HG02885 (cell line): ENCODE measurements around the gene OSM.
A peak's percentile ranks its signal among the peaks of the same experiment; 100 is the strongest.

Source experiments
- ATAC-seq: cut with Tn5 transposase; IDR thresholded peaks from one replicate; pipeline ENCODE4 v1.9.1; 2021; ENCODE audit warnings: mild to moderate bottlenecking; ENCODE audit not compliant: unreplicated experiment, poor library complexity

The OSM gene

DNA sequence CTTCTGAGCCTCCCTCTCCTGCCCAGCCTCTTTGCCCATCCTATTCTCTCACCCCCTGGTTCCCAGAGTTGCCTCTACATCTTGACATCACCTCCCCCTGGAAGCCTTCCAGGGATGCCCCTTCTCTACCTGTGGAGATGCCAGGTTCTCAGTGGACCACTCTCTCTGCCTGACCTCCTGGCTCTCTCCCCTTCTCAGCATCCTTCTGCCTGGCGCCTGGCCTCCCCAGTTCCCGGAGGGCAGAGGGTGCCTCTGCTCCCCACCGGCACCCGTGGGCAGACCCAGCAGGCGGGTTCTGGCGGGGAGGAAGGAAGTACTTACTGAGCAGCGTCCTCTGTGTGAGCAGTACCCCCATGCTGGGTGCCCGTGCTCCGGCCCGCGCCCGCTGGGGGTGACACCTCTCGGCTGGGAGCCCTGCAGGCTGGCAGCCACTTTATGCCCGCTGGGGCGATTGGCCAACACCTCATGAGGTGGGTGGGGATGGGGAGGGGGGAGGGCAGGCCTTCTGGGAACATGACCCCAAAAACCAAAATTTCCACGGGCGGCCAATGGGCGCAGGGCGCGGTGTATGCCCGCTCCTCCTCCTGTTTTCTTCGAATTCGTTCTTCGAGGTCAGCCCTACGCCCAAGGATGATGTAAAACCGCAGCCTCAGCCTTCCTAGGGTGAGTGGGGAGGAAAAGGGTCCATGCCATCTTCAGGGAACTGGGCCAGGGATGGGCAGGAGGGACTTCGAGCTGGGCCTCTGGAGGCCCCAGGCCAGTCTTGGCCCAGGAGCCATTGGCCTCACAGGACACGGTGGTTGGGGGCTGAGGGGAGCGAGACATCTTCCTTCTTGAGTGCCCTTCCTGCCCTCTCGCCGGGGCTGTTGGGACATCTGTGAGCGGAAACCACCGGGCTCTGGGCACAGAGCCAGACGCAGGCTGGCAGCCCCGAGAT, at the start of gene OSM:
Gene OSM (minus strand): TSS at position 407 of the 937 bp plus-strand sequence. CDS start 52 bp downstream, at position 355.
- ATAC-seq, result no peak

DNA sequence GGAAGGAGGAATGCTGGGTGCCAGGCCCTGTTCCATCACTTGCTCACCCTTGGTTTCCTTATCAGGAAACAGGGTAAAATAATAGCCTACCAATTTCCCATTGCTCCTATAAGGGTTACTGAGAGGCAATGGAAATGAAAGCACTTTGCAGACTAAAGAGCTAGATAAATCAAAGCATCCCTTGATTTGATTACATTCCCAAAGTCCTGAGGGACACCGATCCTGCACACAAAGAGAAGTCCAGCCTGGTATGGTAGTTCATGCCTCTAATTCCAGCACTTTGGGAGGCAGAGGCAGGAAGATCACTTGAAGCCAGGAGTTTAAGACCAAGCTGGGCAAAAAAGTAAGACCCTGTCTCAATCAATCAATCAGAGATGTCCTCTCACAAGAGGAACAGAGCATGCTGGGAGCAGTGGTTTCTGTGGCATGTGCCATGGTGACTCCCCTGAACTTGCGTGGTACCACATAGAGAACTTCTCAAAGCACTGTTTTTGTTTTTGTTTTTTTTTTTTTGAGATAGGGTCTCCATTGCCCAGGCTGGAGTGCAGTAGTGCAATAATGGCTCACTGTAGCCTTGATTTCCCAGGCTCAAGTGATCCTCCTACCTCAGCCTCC, 49.4 kb upstream of the OSM start:
- ATAC-seq, result no peak

DNA sequence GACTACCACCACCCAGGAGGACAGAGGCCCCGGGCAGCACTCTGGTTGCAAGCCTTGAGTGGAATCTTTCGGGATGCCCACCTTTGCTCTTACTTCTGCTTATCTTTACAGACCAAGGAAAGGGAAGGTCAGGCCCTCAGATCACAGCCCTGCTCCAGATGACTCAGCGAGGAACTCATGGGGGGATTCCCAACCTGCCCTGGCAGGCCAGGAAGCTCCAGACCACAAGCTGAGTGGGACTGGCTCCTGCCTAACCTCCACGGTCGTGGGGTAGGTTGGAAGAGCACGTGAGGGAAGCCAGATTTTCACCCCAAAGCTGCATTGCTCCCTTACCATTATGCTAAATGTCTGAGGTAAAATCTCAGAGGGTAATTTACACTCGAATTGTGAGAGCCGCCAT, 48.3 kb upstream of the OSM start:
- ATAC-seq, result no peak

DNA sequence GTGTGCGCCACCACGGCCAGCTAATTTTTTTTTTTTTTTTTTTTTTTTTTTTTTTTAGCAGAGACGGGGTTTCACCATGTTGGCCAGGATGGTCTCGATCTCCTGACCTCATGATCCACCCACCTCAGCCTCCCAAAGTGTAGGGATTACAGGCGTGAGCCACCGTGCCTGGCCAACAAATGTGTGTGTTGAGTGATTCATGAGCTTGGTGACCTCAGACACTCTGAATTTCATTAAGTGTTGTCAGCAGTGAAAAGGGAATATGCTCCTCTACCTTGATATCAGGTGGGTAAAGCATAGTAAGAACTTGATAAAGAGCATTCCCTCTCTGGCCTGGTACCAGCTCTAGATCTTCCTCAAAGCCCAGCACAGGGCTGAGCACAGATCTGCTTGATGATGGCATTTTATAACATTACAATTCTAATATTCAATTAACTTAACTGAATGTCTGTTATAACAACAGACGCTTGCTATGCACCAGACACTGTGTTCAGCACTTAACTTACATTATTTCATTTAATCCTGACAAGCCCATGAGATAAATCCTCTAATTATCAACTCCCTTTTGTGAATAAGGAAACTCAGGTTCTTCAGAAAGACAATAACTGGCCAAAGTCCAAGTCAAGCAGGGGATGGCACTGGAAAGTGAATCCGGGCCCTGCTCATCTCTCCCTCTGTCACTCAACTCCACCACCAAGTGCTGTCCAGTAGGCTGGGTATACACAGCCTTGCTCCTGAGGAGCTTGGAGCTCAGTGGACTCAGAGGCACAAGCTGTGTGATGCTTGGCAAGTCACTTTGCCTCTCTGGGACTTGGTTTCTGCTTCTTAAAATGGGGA, 47.1 kb upstream of the OSM start:
- no peak for ATAC-seq

DNA sequence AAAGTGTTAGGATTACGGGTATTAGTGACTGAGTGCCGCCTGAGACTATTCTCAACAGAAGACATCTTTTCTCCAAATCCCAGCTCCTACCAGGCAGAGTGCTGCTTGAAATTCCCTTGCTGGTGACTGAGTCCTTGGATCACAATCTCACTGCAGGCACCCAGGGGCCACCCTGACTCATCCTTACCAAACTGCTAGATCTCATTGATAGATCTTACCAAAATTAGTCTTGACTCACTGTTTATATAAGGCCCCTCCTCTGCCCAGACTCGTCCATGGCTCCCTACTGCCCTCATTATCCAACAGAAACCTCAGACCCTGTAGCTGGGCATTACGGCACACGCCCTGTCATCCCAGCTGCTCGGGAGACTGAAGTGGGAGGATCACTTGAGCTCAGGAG, 45.4 kb upstream of the OSM start:
- no peak for ATAC-seq

DNA sequence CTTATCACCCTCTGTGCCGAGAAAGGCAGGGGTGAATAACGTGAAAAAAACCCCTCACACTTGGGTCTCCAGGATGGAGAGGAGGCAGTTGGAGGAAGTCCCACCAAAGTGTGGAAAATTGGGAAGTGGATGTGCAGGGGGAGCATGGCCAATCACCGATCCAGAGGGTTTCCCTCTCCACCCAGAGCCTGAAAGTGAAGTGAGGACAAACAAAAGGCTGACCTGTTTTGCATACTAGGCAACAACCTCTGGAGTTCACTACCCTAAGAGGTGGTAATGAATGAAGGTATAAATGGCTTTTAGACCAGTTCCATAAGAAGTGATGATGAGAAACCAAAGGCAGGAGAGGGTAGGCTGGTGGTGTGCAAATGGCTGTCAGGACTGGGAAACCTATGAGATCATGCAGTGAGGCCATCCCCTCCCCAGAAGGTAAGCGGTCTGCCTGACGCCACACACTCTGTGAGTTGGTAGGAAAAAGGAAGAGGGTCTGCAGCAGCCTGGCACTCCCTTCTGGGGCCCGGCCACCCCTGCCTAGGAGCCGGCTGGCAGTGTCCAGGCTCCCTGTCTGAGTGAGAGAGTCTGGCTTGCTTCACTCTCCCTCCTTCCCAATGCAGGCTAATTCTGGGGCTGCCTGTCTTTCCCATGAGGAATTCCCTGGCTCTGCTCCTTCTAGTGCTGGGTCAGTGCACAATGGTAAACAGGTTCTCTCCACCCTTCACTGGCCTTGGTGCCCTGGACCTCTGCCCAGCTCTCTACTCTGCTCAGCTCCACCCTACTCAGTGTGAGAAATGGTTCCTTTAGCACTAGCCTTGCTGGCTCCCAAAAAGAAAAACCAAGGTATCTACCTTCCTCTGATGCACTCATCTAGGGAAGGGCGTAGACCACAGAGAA, 44.5 kb upstream of the OSM start:
- ATAC-seq, result no peak

DNA sequence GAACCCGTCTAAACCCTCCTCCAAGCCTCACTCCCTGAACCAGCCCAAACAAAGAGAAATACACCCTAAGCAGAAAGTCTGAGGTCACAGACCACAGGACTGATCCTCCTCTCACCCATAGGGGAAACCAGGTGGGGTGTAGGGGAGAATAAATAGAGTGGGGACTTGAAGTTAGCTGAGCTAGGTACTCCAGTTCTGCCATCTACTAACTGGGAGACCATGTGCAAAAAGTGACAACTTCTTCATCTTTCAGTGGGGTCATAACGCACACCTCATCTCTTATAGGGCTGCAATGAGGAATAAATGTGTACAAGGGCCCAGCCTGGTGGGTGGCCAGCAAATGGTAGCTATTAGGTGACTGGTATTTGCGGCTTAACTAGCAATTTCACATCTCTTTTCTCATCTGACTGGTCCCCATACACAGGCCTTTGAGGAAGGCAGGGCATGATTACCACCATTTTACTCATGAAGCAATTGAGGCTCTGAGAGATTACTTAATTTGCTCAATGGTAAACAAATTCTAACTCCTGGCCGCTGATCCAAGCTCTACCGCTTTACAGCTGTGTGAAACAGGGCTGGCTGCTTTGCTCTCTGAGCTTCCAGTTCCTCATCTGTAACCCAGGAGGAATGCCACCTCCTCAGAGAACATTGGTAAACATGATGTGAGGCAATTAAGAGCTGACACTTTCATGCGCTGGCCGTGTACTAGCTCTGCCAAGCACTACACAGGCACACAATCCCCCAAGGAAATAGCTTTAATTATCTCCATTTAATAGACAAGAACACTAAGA, 43.5 kb upstream of the OSM start:
- peak; percentile 48 for ATAC-seq

DNA sequence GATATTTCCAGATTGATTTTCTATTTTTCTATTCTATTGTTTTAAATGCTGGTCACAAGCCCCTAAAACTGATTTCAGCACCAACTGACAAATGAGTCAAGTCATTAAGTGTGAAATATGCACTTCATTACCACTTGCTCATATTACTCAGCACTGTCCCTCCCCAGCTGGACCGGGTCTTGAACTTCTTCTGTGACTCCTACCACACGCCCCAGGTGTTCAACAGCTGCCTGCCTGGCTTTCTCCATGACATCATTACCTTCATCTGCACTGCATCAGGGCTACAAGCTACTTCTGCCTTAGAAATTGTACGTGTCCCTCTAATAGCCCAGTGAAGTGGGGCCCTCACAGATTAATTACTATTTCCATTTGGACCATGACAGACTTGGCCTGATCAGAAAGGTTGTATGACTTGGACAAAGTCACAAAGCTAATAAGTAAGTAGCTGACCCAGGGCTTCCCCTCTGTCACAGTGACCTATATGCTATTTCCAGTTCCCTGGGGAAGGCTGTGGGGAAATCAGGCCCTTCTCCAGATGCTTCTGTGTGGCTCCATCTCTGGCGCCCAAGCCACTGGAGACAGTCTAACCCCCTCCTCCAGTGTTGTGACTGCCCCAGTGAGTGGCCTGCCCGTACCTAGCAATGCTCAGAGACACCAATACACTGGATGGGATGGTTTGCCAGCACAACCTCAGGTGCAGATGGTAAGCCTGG, 42.0 kb upstream of the OSM start:
- no peak for ATAC-seq

DNA sequence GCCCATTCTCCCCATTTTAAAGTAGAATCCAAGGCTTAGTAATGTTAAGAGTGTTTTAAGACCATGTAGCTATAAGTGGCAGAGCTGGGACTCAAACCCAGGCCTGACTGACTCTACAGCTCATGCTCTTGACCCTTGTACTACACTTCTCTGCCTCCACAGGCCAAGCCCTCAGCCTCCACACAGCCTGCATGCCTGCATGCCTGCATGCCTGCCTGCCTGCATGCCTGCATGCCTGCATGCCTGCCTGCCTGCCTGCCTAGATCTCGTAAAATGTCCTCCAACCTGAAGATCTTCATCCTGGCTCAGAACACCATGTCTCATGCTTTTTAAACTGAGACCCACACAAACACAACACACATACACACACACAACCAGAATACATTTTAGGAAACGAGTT, 41.4 kb upstream of the OSM start:
- ATAC-seq, result no peak

DNA sequence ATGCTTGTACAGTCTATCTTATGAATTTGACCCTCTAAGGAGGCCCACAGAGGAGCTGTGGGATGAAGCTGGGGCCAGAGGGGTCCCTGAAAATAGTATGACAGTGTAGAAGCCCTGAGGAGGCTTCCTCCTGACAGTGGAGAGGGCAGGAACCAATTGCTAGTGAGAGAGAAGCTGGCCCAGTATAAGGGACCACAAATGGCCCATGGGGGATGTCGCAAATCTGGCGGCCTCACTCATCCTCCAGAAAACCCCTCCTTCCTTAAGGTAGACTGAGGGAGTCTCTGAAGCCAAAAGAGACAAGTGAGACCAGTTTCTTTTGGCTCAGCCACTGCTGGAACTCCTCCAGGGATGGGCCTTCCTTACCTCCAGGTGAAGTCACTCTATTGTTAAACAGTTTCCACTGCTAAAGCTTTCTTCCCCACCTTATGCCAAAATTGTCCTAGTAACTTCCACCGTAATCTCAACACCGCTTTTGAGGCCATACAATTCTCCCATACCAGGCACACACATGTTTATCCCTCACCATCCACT, 40.5 kb upstream of the OSM start:
- no peak for ATAC-seq

DNA sequence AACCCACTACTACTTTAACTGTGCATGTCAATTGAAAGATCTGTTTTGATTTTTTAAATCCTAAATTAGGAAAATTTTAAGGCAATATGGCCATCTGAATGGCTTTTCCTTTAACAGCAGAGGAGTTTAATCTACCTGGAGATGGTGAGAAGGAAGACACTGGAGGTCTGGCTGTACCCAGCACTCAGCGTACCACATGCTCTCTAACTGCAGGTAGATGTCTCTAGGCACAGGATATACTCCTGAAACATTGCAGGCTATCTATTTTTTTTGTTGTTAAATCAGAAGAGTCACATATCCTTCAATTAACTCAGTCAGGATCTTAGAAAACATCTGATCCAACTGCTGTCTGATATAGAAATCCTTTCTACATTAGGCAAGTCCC, 40.0 kb upstream of the OSM start:
- no peak for ATAC-seq

DNA sequence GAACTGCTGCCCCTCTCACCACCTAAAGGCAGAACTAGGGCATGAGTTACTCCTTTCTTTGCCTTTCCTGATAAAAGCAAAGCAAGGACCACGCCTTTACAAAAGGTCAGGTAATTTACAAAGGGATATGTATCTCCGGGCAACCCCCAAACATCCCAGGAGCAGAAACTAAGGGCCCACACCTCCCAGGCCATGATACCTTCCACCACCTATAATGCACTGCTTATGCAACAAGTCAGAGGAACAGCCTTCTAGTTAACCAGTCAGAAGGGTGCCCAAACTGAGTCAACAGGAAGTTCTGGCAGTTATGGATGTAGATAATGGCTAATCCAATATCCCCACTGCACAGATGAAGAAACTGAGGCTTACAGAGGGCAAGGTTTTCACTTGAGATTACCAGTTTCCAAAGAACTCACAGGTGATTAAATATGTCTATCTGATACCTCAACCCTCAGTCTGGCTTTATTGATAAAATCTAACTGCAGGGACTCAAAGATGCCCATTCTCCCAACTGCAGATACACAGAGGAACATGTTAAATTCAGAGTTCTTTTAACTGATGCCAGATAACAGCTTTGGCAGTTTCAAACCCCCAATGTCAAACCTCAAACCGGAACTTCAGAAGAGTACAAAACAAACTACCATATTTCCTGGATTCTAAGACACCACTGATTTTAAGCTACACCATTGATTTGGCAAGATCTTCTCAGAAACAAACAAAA, 39.4 kb upstream of the OSM start:
- no peak for ATAC-seq

DNA sequence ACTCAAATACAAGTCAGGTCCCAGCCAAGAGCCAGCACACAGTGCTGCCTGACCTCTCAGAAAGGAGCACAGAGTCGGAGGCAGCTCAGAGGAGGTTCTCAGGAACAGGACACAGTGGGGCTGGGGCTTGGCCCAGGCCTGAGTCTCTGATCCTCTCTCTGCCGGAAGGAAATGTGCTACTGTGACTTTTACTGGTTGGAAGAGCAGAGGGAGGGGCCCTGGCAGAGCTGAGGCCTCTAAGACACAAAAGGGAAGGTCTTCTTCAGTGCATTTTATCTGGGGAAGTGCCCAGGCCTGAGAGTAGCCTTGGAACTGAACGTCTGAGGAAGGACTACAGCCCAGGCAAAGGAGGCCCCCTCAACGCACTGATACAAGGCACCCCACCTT, 38.9 kb upstream of the OSM start:
- ATAC-seq, result no peak

DNA sequence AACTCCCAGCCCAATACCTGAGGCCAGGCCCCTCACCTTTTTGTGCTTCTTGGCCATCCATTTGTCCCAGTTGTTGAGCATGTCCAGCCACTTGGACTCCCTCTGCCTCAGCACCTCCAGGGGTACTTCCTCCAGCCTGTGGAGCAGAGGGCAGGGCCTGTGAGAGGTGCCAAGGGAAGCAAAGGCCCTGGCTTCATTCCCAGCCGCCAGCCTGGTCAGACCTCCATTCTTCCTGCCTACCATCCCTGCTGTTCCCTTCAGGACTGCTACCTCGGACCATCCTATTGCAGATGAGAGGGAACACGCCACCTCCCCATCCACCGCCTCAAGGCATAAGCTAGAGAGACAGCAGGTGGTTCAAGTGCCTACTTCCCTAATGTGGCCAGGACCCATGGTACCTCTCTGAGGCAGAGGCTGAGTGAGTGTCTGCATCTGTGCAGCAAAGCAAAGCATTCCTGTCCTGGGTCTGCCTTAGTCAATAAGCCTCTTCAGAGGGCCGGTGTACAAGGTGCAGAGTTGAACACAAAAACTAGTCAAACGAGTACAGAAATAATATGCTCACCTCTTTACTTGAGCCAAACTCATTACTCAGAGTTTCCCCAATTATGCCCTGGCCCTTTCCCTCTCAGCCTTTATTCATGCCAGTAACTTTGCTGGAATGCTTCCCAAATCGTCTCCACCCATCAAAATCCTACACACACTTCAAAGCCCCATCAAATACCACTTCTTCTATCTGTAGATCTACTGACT, 38.0 kb upstream of the OSM start:
- no peak for ATAC-seq

DNA sequence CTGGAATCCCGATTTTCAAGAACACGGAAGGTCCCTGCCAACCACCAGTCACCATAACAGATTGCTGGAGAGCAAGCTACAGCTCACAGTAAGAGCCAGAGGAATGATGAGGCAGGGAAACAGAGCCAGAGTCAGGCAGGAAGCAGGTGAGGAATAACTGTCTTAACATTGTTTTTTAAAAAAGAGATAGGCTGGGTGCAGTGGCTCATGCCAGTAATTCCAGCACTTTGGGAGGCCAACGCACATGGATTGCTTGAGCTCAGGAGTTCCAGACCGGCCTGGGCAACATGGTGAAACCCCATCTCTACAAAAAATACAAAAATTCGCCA, 36.1 kb upstream of the OSM start:
- no peak for ATAC-seq

DNA sequence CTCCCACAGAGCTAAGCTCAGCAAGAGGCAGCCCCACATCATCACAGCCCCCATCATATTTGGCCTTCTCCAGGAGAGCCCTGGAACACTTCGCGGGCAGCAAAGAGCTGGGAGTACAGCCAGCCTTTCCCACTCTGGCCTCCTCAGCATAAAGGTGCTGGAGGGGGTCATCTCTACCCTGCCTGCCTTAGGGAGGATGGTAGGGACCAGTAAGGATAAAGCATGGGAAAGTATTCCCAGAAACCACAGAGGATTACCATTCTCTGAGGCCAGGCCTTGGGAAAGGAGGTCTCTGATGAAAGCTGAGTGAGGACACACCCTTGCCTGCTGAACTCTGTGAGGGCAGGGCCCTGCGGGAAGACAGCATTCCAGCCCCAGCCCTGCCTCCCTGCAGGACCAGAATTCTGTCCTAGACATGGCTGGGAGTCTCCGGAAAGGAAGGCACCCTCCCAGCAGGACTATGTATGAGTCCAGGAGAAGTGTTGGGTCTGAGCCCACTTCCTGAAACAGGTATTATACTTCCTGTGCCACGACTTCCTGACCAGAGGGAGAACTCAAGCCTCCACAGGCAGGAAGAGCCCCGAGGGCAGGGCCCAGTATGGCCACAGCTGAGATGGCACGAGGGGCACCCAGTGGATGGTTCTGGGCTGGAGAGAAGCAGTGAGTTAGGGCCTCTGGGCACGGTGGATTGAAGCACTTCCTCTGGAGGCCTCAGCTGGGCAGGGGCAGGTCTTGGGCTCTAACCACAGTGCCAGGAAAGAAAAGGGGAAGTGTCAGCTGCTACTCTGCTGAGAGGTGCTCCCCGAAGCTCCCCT, 35.6 kb upstream of the OSM start:
- ATAC-seq, result no peak
